Keratinocyte (primary cell): ENCODE results near the gene S100A13. TPM values are rescaled to one million over a fixed set of nuclear protein-coding genes. Genes with fewer than 3 reads are reported as not detected.

Experiments
- DNase-seq: peaks from one replicate; pipeline ENCODE4 v3.0.0-alpha.2; 2011; ENCODE audit warnings: low read depth, missing footprints, low spot score
- FAIRE-seq: peaks from 2 replicates; lab custom pipeline; 2011; peaks lifted over from hg19 to GRCh38; lab: Jason Lieb, UNC
- H2AFZ ChIP-seq: 2 replicates; pipeline ENCODE4 v1.6.0; 2012; ENCODE audit warnings: low read length, control low read depth, inconsistent platforms; ENCODE audit not compliant: control insufficient read depth
- H3K27ac ChIP-seq: 2 replicates; pipeline ENCODE4 v1.5.1; 2011; ENCODE audit warnings: low read length; ENCODE audit not compliant: control insufficient read depth, insufficient read depth
- H3K27me3 ChIP-seq: 3 replicates; pipeline ENCODE4 v1.6.0; 2011; ENCODE audit warnings: low read length; ENCODE audit not compliant: control insufficient read depth, insufficient read depth; ENCODE audit errors: extremely low read depth
- H3K36me3 ChIP-seq, 2 experiments: 2 replicates in 1 of 2; 3 replicates in 1 of 2; pipeline ENCODE4 v1.5.1; 2011; ENCODE audit warnings: low read length in 2 of 2, mild to moderate bottlenecking in 1 of 2; ENCODE audit not compliant: control insufficient read depth in 2 of 2, insufficient read depth in 2 of 2; ENCODE audit errors: extremely low read depth in 1 of 2
- H3K4me1 ChIP-seq: 3 replicates; pipeline ENCODE4 v1.5.1; 2011; ENCODE audit warnings: low read length; ENCODE audit not compliant: control insufficient read depth, insufficient read depth; ENCODE audit errors: extremely low read depth
- H3K4me2 ChIP-seq: 3 replicates; pipeline ENCODE4 v1.6.0; 2011; ENCODE audit warnings: low read depth, low read length; ENCODE audit not compliant: control insufficient read depth, insufficient read depth; ENCODE audit errors: extremely low read depth
- H3K4me3 ChIP-seq, 3 experiments: fragments of 200-600 bp in 1 of 3; sonication (generic) in 1 of 3; 2 replicates in 2 of 3; 3 replicates in 1 of 3; pipeline ENCODE4 v1.5.1; 2011 to 2016; ENCODE audit warnings: low read length in 3 of 3, mild to moderate bottlenecking in 3 of 3, control low read depth in 2 of 3, inconsistent platforms in 1 of 3, low read depth in 1 of 3, mixed read lengths in 1 of 3, mixed run types in 1 of 3, moderate library complexity in 1 of 3; ENCODE audit not compliant: control insufficient read depth in 2 of 3, insufficient read depth in 2 of 3; ENCODE audit errors: extremely low read depth in 1 of 3
- H3K79me2 ChIP-seq: 2 replicates; pipeline ENCODE4 v1.6.0; 2012; ENCODE audit warnings: low read length; ENCODE audit not compliant: control insufficient read depth, insufficient read depth
- H3K9ac ChIP-seq: 3 replicates; pipeline ENCODE4 v1.6.0; 2011; ENCODE audit warnings: low read length; ENCODE audit not compliant: control insufficient read depth, insufficient read depth; ENCODE audit errors: extremely low read depth
- H3K9me1 ChIP-seq: 3 replicates; pipeline ENCODE4 v1.6.0; 2011; ENCODE audit warnings: low read length; ENCODE audit not compliant: control insufficient read depth, insufficient read depth; ENCODE audit errors: extremely low read depth
- H3K9me3 ChIP-seq: 2 replicates; pipeline ENCODE4 v1.5.1; 2012; ENCODE audit warnings: low read depth, low read length; ENCODE audit not compliant: control insufficient read depth
- H4K20me1 ChIP-seq: 3 replicates; pipeline ENCODE4 v1.6.0; 2011; ENCODE audit warnings: low read length; ENCODE audit not compliant: control insufficient read depth, insufficient read depth; ENCODE audit errors: extremely low read depth
- EZH2 ChIP-seq: IDR thresholded peaks from one replicate; pipeline ENCODE4 v1.6.1; 2012; ENCODE audit warnings: inconsistent platforms, mild to moderate bottlenecking, low read length, moderate library complexity
- dilution Hi-C: fragments of 300-500 bp; cut with MboI; formaldehyde crosslinking; loops from one replicate; pipeline ENCODE4 v1.7.0; 2020; ENCODE audit warnings: low sequenced_read_pairs; ENCODE audit not compliant: extremely low pct_ligation_motif_present
- polyA plus RNA-seq, 5 experiments: library from polyadenylated mRNA; depleted of rRNA in 3 of 5; stranded (reverse) in 3 of 5; stranded (forward) in 1 of 5; unstranded in 1 of 5; fragments of >200 nt; gene quantifications; 1 replicate in 1 of 5; 2 replicates in 3 of 5; 3 replicates in 1 of 5; pipeline versions ENCODE4 v1.2.1 to v1.2.3, GENCODE V29; 2011 to 2012; ENCODE audit warnings: missing spikeins in 2 of 5, low read depth in 1 of 5, low replicate concordance in 1 of 5
- TF ChIP-seq, protein P1 (sequence below), 3 experiments: IDR thresholded peaks in 1 of 3; conservative IDR thresholded peaks in 1 of 3; optimal IDR thresholded peaks in 1 of 3; 2 replicates in 2 of 3; 3 replicates in 1 of 3; pipeline versions ENCODE3 to v1.5.1; 2011; ENCODE audit warnings: low read length in 3 of 3, mild to moderate bottlenecking in 3 of 3, moderate library complexity in 2 of 3, control low read depth in 1 of 3, inconsistent platforms in 1 of 3; ENCODE audit not compliant: insufficient read depth in 2 of 3; ENCODE audit errors: extremely low read depth in 1 of 3

S100A13 gene
- polyA plus RNA-seq, 1 donor (not counting 4 experiments of a cell fraction or from before 2014, with no cell fraction given), result 215 TPM

- Histone ChIP-seq H4K20me1 (no peaks in the 10 kb centered on the region), H3K36me3 (no peaks in the 10 kb centered on the region), H2AFZ (no peak overlapping the region), H3K27ac (no peak overlapping the region), H3K9me1 (no peaks in the 10 kb centered on the region), H3K27me3 (no peaks in the 10 kb centered on the region), H3K4me3 (no peak overlapping the region), H3K9me3 (no peaks in the 10 kb centered on the region), H3K4me2 (no peak overlapping the region), H3K4me1 (peaks cover 22% of the 10 kb centered on the region), H3K9ac (no peak overlapping the region), H3K79me2 (no peaks in the 10 kb centered on the region)
- TF ChIP-seq, protein P1, sequence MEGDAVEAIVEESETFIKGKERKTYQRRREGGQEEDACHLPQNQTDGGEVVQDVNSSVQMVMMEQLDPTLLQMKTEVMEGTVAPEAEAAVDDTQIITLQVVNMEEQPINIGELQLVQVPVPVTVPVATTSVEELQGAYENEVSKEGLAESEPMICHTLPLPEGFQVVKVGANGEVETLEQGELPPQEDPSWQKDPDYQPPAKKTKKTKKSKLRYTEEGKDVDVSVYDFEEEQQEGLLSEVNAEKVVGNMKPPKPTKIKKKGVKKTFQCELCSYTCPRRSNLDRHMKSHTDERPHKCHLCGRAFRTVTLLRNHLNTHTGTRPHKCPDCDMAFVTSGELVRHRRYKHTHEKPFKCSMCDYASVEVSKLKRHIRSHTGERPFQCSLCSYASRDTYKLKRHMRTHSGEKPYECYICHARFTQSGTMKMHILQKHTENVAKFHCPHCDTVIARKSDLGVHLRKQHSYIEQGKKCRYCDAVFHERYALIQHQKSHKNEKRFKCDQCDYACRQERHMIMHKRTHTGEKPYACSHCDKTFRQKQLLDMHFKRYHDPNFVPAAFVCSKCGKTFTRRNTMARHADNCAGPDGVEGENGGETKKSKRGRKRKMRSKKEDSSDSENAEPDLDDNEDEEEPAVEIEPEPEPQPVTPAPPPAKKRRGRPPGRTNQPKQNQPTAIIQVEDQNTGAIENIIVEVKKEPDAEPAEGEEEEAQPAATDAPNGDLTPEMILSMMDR (optimal IDR thresholded peaks at IDR 0.05 in 1 of 3, IDR thresholded peaks at IDR 0.05 in 1 of 3, conservative IDR thresholded peaks at IDR 0.05 in 1 of 3; ENCODE audit: extremely low read depth in 1 of 3, insufficient read depth in 2 of 3, low read length in 3 of 3), result no peak
- no peak for TF ChIP-seq EZH2
- DNase-seq, result no peak
- no peak for FAIRE-seq
- dilution Hi-C loops, result no loop called here
These were observed 48.4 kb downstream of the S100A13 start for GRCh38 chr1:153578936-153579335.

- FAIRE-seq, result peak; percentile 23
- DNase-seq, result no peak
- no peaks in the 10 kb centered on the region for H4K20me1 ChIP-seq
- H3K4me2 ChIP-seq, result peak overlapping the region; percentile 71
- no peaks in the 10 kb centered on the region for H3K27me3 ChIP-seq
- H3K4me3 ChIP-seq, result no peak overlapping the region
- no peak overlapping the region for H3K27ac ChIP-seq
- H3K4me1 ChIP-seq, result peaks cover 24% of the 10 kb centered on the region
- H2AFZ ChIP-seq, result no peak overlapping the region
- no peaks in the 10 kb centered on the region for H3K9me3 ChIP-seq
- no peak for TF ChIP-seq EZH2
- H3K79me2 ChIP-seq, result no peaks in the 10 kb centered on the region
- H3K36me3 ChIP-seq, result no peaks in the 10 kb centered on the region
- no peak overlapping the region for H3K9ac ChIP-seq
- dilution Hi-C loops, result no loop called here
- H3K9me1 ChIP-seq, result no peaks in the 10 kb centered on the region
These were observed 48.8 kb downstream of the S100A13 start for GRCh38 chr1:153578490-153578889.

DNA sequence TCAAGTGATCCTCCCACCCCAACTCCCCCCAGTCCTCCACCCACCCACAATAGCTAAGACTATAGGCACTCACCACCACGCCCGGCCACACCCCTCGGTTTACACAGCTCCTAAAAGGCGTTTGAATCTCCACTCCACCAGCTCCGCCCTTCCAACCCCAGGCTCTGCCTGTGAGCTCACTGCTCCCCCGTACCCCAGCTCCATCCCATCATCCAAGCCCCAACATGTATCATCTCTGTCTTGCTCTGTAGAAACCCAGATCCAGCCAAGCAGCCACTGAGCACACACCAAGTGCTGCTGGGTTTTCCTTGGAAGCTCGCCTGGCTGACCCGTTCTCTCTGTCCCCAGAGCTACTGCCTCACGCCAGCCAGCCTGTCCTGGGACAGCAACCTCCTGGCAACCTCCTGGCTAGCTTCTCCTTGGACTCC, 49.7 kb downstream of the S100A13 start:
- no peak for DNase-seq
- H3K4me1 ChIP-seq, result peaks cover 32% of the 10 kb centered on the region
- H3K4me3 ChIP-seq, result peak overlapping the region in 1 of 3 experiments; percentile 53
- peak overlapping the region; percentile 84 for H2AFZ ChIP-seq
- peak; percentile 29 for FAIRE-seq
- no peaks in the 10 kb centered on the region for H3K27me3 ChIP-seq
- H3K79me2 ChIP-seq, result no peaks in the 10 kb centered on the region
- dilution Hi-C loops, result no loop called here
- peak overlapping the region; percentile 28 for H3K9ac ChIP-seq
- no peaks in the 10 kb centered on the region for H4K20me1 ChIP-seq
- no peaks in the 10 kb centered on the region for H3K9me1 ChIP-seq
- peak overlapping the region; percentile 71 for H3K4me2 ChIP-seq
- H3K9me3 ChIP-seq, result no peaks in the 10 kb centered on the region
- H3K36me3 ChIP-seq, result no peaks in the 10 kb centered on the region
- H3K27ac ChIP-seq, result no peak overlapping the region
- no peak for TF ChIP-seq EZH2
- TF ChIP-seq, protein P1 (optimal IDR thresholded peaks at IDR 0.05 in 1 of 3, IDR thresholded peaks at IDR 0.05 in 1 of 3, conservative IDR thresholded peaks at IDR 0.05 in 1 of 3; ENCODE audit: extremely low read depth in 1 of 3, insufficient read depth in 2 of 3, low read length in 3 of 3), result no peak
